ENCODE results near the gene TRAF7. TPM values are rescaled to one million over a fixed set of nuclear protein-coding genes. Genes with fewer than 3 reads are reported as not detected.

Gene TRAF7
- total and polyA plus RNA-seq, 2 of the 13 experiments (the other 11 are each of a cell fraction or from before 2014, with no cell fraction given) = 47.9 to 65.6 TPM

GRCh38 chr16:2226245-2226793, 70.7 kb downstream of the TRAF7 start (continued):
- TF ChIP-seq BCLAF1 (IDR thresholded peaks at IDR 0.05) (no peak), FOXK2 (IDR thresholded peaks at IDR 0.05) (peak; percentile 70), RXRB (CRISPR knock-in tag; IDR thresholded peaks at IDR 0.05; ENCODE audit: borderline replicate concordance) (peak; percentile 88), ZNF276 (CRISPR knock-in tag; IDR thresholded peaks at IDR 0.05; ENCODE audit: low read depth) (no peak), TBL1XR1 (IDR thresholded peaks at IDR 0.05; ENCODE audit: borderline replicate concordance, low read length, partially characterized antibody) (peak; percentile 50), CREB1 (IDR thresholded peaks at IDR 0.05) (no peak), CREB1 (CRISPR knock-in tag; IDR thresholded peaks at IDR 0.05) (peak; percentile 62), ZSCAN21 (CRISPR knock-in tag; IDR thresholded peaks at IDR 0.05; ENCODE audit: borderline replicate concordance) (no peak), TRIM22 (IDR thresholded peaks at IDR 0.05) (no peak), NBN (conservative IDR thresholded peaks at IDR 0.05) (no peak), BRCA1 (CRISPR knock-in tag; IDR thresholded peaks at IDR 0.05) (no peak), ZNF430 (CRISPR knock-in tag; IDR thresholded peaks at IDR 0.05) (no peak), ZSCAN25 (CRISPR knock-in tag; IDR thresholded peaks at IDR 0.05) (peak; percentile 47; the same call in 1 of the 2 replicates), FOXA3 (CRISPR knock-in tag; IDR thresholded peaks at IDR 0.05) (peak; percentile 96), MXI1 (IDR thresholded peaks at IDR 0.05; ENCODE audit: borderline replicate concordance, low read depth, low read length) (no peak), PATZ1 (CRISPR knock-in tag; IDR thresholded peaks at IDR 0.05) (0 out of 2 replicates have a peak, but pooled peaks have one; percentile 22)
- TF ChIP-seq, protein P1, sequence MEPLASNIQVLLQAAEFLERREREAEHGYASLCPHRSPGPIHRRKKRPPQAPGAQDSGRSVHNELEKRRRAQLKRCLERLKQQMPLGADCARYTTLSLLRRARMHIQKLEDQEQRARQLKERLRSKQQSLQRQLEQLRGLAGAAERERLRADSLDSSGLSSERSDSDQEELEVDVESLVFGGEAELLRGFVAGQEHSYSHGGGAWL (CRISPR knock-in tag; IDR thresholded peaks at IDR 0.05) = no peak
- TF ChIP-seq, protein P2, sequence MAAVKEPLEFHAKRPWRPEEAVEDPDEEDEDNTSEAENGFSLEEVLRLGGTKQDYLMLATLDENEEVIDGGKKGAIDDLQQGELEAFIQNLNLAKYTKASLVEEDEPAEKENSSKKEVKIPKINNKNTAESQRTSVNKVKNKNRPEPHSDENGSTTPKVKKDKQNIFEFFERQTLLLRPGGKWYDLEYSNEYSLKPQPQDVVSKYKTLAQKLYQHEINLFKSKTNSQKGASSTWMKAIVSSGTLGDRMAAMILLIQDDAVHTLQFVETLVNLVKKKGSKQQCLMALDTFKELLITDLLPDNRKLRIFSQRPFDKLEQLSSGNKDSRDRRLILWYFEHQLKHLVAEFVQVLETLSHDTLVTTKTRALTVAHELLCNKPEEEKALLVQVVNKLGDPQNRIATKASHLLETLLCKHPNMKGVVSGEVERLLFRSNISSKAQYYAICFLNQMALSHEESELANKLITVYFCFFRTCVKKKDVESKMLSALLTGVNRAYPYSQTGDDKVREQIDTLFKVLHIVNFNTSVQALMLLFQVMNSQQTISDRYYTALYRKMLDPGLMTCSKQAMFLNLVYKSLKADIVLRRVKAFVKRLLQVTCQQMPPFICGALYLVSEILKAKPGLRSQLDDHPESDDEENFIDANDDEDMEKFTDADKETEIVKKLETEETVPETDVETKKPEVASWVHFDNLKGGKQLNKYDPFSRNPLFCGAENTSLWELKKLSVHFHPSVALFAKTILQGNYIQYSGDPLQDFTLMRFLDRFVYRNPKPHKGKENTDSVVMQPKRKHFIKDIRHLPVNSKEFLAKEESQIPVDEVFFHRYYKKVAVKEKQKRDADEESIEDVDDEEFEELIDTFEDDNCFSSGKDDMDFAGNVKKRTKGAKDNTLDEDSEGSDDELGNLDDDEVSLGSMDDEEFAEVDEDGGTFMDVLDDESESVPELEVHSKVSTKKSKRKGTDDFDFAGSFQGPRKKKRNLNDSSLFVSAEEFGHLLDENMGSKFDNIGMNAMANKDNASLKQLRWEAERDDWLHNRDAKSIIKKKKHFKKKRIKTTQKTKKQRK (IDR thresholded peaks at IDR 0.05; ENCODE audit: low read length) = no peak
- TF ChIP-seq, protein P3, sequence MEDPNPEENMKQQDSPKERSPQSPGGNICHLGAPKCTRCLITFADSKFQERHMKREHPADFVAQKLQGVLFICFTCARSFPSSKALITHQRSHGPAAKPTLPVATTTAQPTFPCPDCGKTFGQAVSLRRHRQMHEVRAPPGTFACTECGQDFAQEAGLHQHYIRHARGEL (CRISPR knock-in tag; IDR thresholded peaks at IDR 0.05) = no peak
